Cardiac fibroblast (primary cell): ENCODE results near the gene ARMC10.
A peak's percentile ranks its signal among the peaks of the same experiment; 100 is the strongest.
"Not testable (repeated sequence)": the region's sequence is repeated elsewhere in the genome, so short reads cannot be mapped to it uniquely, and the experiment has no call there.

Experiments
- DNase-seq, 2 donors: peaks; one replicate each; pipeline versions ENCODE4 v3.0.0 to v3.0.0-alpha.2; 2010; ENCODE audit warnings: low read depth in 2 of 2
- H3K4me3 ChIP-seq, 2 donors: replicated peaks in 1 of 2; 1 replicate in 1 of 2; 2 replicates in 1 of 2; pipeline ENCODE4 v1.5.1; 2011; ENCODE audit warnings: low read depth in 2 of 2, low read length in 2 of 2, mild to moderate bottlenecking in 2 of 2, moderate library complexity in 1 of 2
- CTCF ChIP-seq: IDR thresholded peaks from one replicate; pipeline ENCODE4 v1.5.1; 2011; ENCODE audit warnings: low read depth, mild to moderate bottlenecking, low read length, inconsistent platforms

ARMC10 gene

GRCh38 chr7:103134836-103135554 lies 60.1 kb downstream of the ARMC10 start:
- TF ChIP-seq CTCF = no peak
- peak; percentile 22 to 79 for DNase-seq
- no peak overlapping the region for H3K4me3 ChIP-seq

GRCh38 chr7:103140061-103140460 lies 65.1 kb downstream of the ARMC10 start:
- peak in 1 of 2 donors; percentile 19 for DNase-seq
- no peak for TF ChIP-seq CTCF
- H3K4me3 ChIP-seq = no peak overlapping the region

- no peak for TF ChIP-seq CTCF
- H3K4me3 ChIP-seq = no peak overlapping the region
- DNase-seq = no peak
These were observed 65.7 kb downstream of the ARMC10 start for GRCh38 chr7:103140685-103141084.

- no peak overlapping the region for H3K4me3 ChIP-seq
- DNase-seq = peak in 1 of 2 donors; percentile 30
- no peak for TF ChIP-seq CTCF
These were observed 66.9 kb downstream of the ARMC10 start for GRCh38 chr7:103141753-103142404.

GRCh38 chr7:103142494-103142893 lies 67.6 kb downstream of the ARMC10 start:
- no peak overlapping the region for H3K4me3 ChIP-seq
- TF ChIP-seq CTCF = no peak
- DNase-seq = peak in 1 of 2 donors; percentile 39

- TF ChIP-seq CTCF = no peak
- no peak for DNase-seq
- H3K4me3 ChIP-seq = no peak overlapping the region
These were observed 68.9 kb downstream of the ARMC10 start for GRCh38 chr7:103143868-103144267.

- H3K4me3 ChIP-seq, DNase-seq: not testable (repeated sequence)
These were observed 69.8 kb downstream of the ARMC10 start for GRCh38 chr7:103144754-103145153.
